Thoracic aorta (tissue), 2 donors: ENCODE results near the gene HMCN2. TPM values are rescaled to one million over a fixed set of nuclear protein-coding genes. Genes with fewer than 3 reads are reported as not detected.

Experiments used
- ATAC-seq: fragments of 150-250 bp; one replicate; pipeline ENCODE4 v1.8.0; 2017; ENCODE audit warnings: low read depth; ENCODE audit not compliant: insufficient number of reproducible peaks, low FRiP score
- DNase-seq: peaks from one replicate; pipeline ENCODE4 v3.0.0-alpha.2; 2020; ENCODE audit warnings: low spot score
- H3K27ac ChIP-seq, 2 donors: fragments of 200-600 bp; sonication (generic); 1 replicate in 1 of 2; 2 replicates in 1 of 2; pipeline ENCODE4 v1.5.1; 2016; ENCODE audit warnings: mild to moderate bottlenecking in 2 of 2, moderate library complexity in 2 of 2
- H3K27me3 ChIP-seq: fragments of 200-600 bp; sonication (generic); replicated peaks from 2 replicates; pipeline ENCODE4 v1.6.0; 2016; ENCODE audit warnings: mild to moderate bottlenecking; ENCODE audit not compliant: insufficient read depth
- H3K36me3 ChIP-seq: fragments of 200-600 bp; sonication (generic); one replicate; pipeline ENCODE4 v1.5.1; 2016
- H3K4me1 ChIP-seq, 2 donors: fragments of 200-600 bp; sonication (generic); 1 replicate in 1 of 2; 2 replicates in 1 of 2; pipeline versions ENCODE4 v1.5.1 to v1.6.0; 2016; ENCODE audit warnings: low read depth in 2 of 2, mild to moderate bottlenecking in 1 of 2; ENCODE audit not compliant: control insufficient read depth in 1 of 2
- H3K4me3 ChIP-seq: fragments of 200-600 bp; sonication (generic); 2 replicates; pipeline ENCODE4 v1.5.1; 2016; ENCODE audit warnings: mild to moderate bottlenecking
- H3K9me3 ChIP-seq: fragments of 200-600 bp; sonication (generic); 2 replicates; pipeline ENCODE4 v1.5.1; 2016
- total RNA-seq, 2 donors: library from RNA; depleted of rRNA; stranded (reverse); fragments of >200 nt; gene quantifications; one replicate each; pipeline versions ENCODE4 v1.1.0 to v1.2.3, GENCODE V29; 2016
- TF ChIP-seq, protein P1 (sequence below): fragments of 200-600 bp; sonication (generic); IDR thresholded peaks from one replicate; pipeline ENCODE4 v1.5.1; 2019; ENCODE audit warnings: antibody characterized with exemption

Gene HMCN2
- total RNA-seq, 2 donors from 2014 or later: 2.4 to 6.3 TPM

DNA sequence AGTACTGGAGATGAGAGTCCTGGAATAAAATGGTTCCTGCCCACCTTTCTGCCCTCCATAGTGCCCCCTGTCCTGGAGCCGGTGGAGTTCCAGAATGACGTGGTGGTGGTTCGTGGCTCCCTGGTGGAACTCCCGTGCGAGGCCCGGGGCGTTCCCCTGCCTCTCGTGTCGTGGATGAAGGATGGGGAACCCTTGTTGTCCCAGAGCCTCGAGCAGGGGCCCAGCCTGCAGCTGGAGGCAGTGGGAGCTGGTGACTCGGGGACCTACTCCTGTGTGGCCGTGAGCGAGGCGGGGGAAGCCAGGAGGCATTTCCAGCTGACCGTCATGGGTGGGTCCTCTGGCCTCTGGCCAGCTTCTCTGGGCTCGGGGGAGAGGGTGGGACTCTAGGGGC lies 128.1 kb downstream of the HMCN2 start:
- TF ChIP-seq, protein P1, sequence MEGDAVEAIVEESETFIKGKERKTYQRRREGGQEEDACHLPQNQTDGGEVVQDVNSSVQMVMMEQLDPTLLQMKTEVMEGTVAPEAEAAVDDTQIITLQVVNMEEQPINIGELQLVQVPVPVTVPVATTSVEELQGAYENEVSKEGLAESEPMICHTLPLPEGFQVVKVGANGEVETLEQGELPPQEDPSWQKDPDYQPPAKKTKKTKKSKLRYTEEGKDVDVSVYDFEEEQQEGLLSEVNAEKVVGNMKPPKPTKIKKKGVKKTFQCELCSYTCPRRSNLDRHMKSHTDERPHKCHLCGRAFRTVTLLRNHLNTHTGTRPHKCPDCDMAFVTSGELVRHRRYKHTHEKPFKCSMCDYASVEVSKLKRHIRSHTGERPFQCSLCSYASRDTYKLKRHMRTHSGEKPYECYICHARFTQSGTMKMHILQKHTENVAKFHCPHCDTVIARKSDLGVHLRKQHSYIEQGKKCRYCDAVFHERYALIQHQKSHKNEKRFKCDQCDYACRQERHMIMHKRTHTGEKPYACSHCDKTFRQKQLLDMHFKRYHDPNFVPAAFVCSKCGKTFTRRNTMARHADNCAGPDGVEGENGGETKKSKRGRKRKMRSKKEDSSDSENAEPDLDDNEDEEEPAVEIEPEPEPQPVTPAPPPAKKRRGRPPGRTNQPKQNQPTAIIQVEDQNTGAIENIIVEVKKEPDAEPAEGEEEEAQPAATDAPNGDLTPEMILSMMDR: no peak
- ATAC-seq: no peak
- Histone ChIP-seq H3K4me3 (no peak overlapping the region), H3K4me1 (no peaks in the 10 kb centered on the region), H3K36me3 (no peaks in the 10 kb centered on the region), H3K9me3 (no peaks in the 10 kb centered on the region), H3K27ac (no peak overlapping the region), H3K27me3 (no peaks in the 10 kb centered on the region)
- no peak for DNase-seq

DNA sequence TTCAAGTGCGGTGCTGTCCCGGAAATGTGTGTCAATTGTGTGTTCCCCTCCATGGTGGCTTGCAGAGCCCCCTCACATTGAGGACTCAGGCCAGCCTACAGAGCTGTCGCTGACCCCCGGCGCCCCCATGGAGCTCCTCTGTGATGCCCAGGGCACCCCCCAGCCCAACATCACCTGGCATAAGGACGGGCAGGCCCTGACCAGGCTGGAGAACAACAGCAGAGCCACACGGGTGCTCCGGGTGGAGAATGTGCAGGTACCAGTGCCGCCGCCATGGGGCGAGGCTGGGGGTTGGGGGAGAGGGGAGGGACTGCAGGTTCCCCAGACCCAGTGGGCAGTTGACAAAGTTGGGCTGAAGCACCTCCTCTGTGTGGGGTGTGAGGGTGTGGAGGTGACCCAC lies 128.8 kb downstream of the HMCN2 start:
- TF ChIP-seq, protein P1: no peak
- Histone ChIP-seq H3K4me3 (no peak overlapping the region), H3K27ac (no peak overlapping the region), H3K27me3 (no peaks in the 10 kb centered on the region), H3K4me1 (no peaks in the 10 kb centered on the region), H3K36me3 (no peaks in the 10 kb centered on the region), H3K9me3 (no peaks in the 10 kb centered on the region)
- ATAC-seq (no peak), DNase-seq (no peak)

- DNase-seq (no peak), ATAC-seq (no peak)
- Histone ChIP-seq H3K36me3 (no peaks in the 10 kb centered on the region), H3K27me3 (no peaks in the 10 kb centered on the region), H3K4me1 (no peaks in the 10 kb centered on the region), H3K9me3 (no peaks in the 10 kb centered on the region), H3K27ac (no peak overlapping the region), H3K4me3 (no peak overlapping the region)
- TF ChIP-seq, protein P1: no peak
These were observed 129.4 kb downstream of the HMCN2 start for GRCh38 chr9:130394814-130395470.

GRCh38 chr9:130395810-130396435 lies 130.4 kb downstream of the HMCN2 start:
- no peak for DNase-seq
- no peaks in the 10 kb centered on the region for H3K36me3 ChIP-seq
- no peaks in the 10 kb centered on the region for H3K4me1 ChIP-seq
- no peak overlapping the region for H3K27ac ChIP-seq
- ATAC-seq: no peak
- no peak overlapping the region for H3K4me3 ChIP-seq
- no peaks in the 10 kb centered on the region for H3K9me3 ChIP-seq
- no peaks in the 10 kb centered on the region for H3K27me3 ChIP-seq
- TF ChIP-seq, protein P1: no peak

DNA sequence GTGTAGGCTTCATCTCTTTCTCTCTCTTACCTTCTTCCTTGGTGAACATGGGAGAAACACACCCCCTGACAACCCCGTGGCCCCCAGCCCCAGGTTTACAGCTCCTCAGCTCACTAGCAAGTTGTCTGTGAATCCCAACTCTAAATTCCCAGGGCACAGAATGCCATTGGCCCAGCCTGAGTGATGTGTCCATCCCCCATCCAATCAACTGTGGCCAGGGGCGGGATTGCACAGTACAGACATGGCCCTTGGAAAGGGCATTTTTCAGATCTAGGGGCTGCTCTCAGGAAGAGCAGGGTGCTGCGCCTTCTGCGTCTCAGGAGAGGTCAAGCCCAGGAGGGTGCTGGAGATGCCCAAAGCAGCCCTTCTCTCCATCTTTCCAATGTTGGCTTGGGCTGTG lies 131.0 kb downstream of the HMCN2 start:
- DNase-seq: no peak
- H3K4me3 ChIP-seq: no peak overlapping the region

More for the DNA sequence above, 131.0 kb downstream of the HMCN2 start:
- ATAC-seq: no peak
- no peaks in the 10 kb centered on the region for H3K9me3 ChIP-seq
- H3K4me1 ChIP-seq: no peaks in the 10 kb centered on the region
- no peaks in the 10 kb centered on the region for H3K27me3 ChIP-seq
- H3K27ac ChIP-seq: no peak overlapping the region
- H3K36me3 ChIP-seq: no peaks in the 10 kb centered on the region
- TF ChIP-seq, protein P1: no peak
